ENCODE results near the gene ESPL1. TPM values are rescaled to one million over a fixed set of nuclear protein-coding genes. Genes with fewer than 3 reads are reported as not detected.

ESPL1 gene
- total and polyA plus RNA-seq, 2 of the 13 experiments (the other 11 are each of a cell fraction or from before 2014, with no cell fraction given) = 5.8 to 11.5 TPM

DNA sequence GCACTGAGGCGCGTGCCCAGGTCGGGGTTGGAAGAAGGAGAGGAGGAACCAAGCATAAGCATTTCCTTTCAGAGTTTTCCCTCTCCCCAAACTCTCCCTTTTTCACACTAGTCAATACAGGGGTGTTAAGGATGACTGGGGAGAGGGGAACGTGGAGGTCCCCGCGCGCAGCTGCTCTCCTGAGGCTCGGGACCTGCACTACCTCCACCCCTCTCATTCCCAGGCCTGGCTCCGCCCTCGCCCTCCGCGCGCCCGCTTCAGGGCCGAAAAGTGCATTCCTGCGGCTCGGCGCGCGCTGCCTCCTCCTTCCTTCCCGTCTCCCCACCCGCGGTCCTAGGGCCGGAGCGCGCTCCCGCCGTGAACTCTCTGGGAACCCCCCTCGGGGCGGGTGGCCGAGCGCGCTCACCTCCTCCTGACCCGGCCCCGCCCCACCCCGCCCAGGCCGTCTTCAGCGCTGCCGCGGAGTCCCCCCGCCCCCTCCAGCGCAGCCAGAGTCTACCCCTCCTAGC, 47.4 kb upstream of the ESPL1 start (continued):
- TF ChIP-seq, protein P1, sequence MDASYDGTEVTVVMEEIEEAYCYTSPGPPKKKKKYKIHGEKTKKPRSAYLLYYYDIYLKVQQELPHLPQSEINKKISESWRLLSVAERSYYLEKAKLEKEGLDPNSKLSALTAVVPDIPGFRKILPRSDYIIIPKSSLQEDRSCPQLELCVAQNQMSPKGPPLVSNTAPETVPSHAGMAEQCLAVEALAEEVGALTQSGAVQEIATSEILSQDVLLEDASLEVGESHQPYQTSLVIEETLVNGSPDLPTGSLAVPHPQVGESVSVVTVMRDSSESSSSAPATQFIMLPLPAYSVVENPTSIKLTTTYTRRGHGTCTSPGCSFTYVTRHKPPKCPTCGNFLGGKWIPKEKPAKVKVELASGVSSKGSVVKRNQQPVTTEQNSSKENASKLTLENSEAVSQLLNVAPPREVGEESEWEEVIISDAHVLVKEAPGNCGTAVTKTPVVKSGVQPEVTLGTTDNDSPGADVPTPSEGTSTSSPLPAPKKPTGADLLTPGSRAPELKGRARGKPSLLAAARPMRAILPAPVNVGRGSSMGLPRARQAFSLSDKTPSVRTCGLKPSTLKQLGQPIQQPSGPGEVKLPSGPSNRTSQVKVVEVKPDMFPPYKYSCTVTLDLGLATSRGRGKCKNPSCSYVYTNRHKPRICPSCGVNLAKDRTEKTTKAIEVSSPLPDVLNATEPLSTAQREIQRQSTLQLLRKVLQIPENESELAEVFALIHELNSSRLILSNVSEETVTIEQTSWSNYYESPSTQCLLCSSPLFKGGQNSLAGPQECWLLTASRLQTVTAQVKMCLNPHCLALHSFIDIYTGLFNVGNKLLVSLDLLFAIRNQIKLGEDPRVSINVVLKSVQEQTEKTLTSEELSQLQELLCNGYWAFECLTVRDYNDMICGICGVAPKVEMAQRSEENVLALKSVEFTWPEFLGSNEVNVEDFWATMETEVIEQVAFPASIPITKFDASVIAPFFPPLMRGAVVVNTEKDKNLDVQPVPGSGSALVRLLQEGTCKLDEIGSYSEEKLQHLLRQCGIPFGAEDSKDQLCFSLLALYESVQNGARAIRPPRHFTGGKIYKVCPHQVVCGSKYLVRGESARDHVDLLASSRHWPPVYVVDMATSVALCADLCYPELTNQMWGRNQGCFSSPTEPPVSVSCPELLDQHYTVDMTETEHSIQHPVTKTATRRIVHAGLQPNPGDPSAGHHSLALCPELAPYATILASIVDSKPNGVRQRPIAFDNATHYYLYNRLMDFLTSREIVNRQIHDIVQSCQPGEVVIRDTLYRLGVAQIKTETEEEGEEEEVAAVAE (CRISPR knock-in tag; IDR thresholded peaks at IDR 0.05; ENCODE audit: borderline replicate concordance) = no peak
- TF ChIP-seq ZFP90 (CRISPR knock-in tag; IDR thresholded peaks at IDR 0.05; ENCODE audit: borderline replicate concordance) (no peak), NAIF1 (CRISPR knock-in tag; IDR thresholded peaks at IDR 0.05; ENCODE audit: borderline replicate concordance) (no peak), TRIM24 (CRISPR knock-in tag; IDR thresholded peaks at IDR 0.05) (no peak), ZNF10 (CRISPR knock-in tag; IDR thresholded peaks at IDR 0.05; ENCODE audit: borderline replicate concordance, low read depth) (no peak), ADNP (CRISPR knock-in tag; IDR thresholded peaks at IDR 0.05) (no peak), ZNF629 (CRISPR knock-in tag; conservative IDR thresholded peaks at IDR 0.05) (no peak), ZNF253 (CRISPR knock-in tag; IDR thresholded peaks at IDR 0.05; ENCODE audit: borderline replicate concordance) (no peak), THYN1 (CRISPR knock-in tag; IDR thresholded peaks at IDR 0.05; ENCODE audit: borderline replicate concordance, low read depth) (no peak), NFE2 (CRISPR knock-in tag; IDR thresholded peaks at IDR 0.05) (no peak), ZMYM2 (CRISPR knock-in tag; IDR thresholded peaks at IDR 0.05) (no peak), ZNF160 (CRISPR knock-in tag; IDR thresholded peaks at IDR 0.05) (no peak), GFI1 (CRISPR knock-in tag; IDR thresholded peaks at IDR 0.05; ENCODE audit: borderline replicate concordance) (no peak), ZNF256 (CRISPR knock-in tag; conservative IDR thresholded peaks at IDR 0.05) (no peak), CENPT (CRISPR knock-in tag; IDR thresholded peaks at IDR 0.05; ENCODE audit: low read depth) (no peak), ZBTB8A (CRISPR knock-in tag; IDR thresholded peaks at IDR 0.05; ENCODE audit: borderline replicate concordance, low read depth) (no peak)
- TF ChIP-seq, protein P2, sequence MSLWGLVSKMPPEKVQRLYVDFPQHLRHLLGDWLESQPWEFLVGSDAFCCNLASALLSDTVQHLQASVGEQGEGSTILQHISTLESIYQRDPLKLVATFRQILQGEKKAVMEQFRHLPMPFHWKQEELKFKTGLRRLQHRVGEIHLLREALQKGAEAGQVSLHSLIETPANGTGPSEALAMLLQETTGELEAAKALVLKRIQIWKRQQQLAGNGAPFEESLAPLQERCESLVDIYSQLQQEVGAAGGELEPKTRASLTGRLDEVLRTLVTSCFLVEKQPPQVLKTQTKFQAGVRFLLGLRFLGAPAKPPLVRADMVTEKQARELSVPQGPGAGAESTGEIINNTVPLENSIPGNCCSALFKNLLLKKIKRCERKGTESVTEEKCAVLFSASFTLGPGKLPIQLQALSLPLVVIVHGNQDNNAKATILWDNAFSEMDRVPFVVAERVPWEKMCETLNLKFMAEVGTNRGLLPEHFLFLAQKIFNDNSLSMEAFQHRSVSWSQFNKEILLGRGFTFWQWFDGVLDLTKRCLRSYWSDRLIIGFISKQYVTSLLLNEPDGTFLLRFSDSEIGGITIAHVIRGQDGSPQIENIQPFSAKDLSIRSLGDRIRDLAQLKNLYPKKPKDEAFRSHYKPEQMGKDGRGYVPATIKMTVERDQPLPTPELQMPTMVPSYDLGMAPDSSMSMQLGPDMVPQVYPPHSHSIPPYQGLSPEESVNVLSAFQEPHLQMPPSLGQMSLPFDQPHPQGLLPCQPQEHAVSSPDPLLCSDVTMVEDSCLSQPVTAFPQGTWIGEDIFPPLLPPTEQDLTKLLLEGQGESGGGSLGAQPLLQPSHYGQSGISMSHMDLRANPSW (CRISPR knock-in tag; IDR thresholded peaks at IDR 0.05; ENCODE audit: borderline replicate concordance) = no peak
- TF ChIP-seq, protein P3, sequence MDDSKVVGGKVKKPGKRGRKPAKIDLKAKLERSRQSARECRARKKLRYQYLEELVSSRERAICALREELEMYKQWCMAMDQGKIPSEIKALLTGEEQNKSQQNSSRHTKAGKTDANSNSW (CRISPR knock-in tag; IDR thresholded peaks at IDR 0.05; ENCODE audit: borderline replicate concordance) = no peak

All from HepG2 (cell line).